ENCODE data around the gene EDN3. TPM values are rescaled to one million over a fixed set of nuclear protein-coding genes. Genes with fewer than 3 reads are reported as not detected.
"Not testable (repeated sequence)": the region's sequence is repeated elsewhere in the genome, so short reads cannot be mapped to it uniquely, and the experiment has no call there.

Gene EDN3
- total RNA-seq, 6 donors from 2014 or later: 0.27 to 3.2 (median 1.5) TPM; not detected in 2

DNA sequence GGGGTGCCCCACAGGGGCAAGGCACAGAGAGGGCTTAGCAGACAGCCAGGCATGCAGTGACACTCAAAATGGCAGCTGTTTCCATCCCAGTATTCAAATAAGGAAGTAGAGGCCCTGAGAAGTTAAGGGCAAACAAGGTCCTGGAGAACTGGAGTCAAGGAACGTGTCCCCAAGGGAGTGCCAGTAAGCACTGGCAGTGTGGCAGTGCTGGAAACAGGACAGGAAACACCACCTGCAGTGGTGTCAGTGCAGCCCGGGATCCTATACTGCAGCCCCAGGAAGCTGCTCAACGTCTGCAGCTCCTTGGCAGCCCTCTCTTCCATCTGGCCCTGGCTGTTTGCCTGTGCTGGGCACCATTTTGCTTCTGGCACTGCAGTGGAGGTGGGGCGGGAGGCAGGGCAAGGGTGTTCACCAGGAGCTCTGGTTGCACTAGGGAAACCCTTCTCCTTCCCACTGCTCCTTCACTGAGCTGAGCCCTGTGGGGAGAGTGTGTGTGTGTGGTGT lies 56.3 kb downstream of the EDN3 start:
- ATAC-seq (ENCODE audit: low FRiP score in 2 of 2) (no peak), DNase-seq (no peak)
- no peak overlapping the region for H3K27ac ChIP-seq
- no peaks in the 10 kb centered on the region for H3K27me3 ChIP-seq
- no peaks in the 10 kb centered on the region for H3K36me3 ChIP-seq
- H3K9me3 ChIP-seq: no peaks in the 10 kb centered on the region
- H3K4me3 ChIP-seq: no peak overlapping the region
- no peak for TF ChIP-seq EP300 (IDR thresholded peaks at IDR 0.05)
- TF ChIP-seq POLR2A (IDR thresholded peaks at IDR 0.05): no peak
- no peak for TF ChIP-seq POLR2AphosphoS5 (IDR thresholded peaks at IDR 0.05)
- no peak for TF ChIP-seq CTCF (IDR thresholded peaks at IDR 0.05)
- 50 to 52% methylated on average over 4 of the region's 4 CpGs for WGBS, 2 donors
- H3K4me1 ChIP-seq: no peaks in the 10 kb centered on the region

GRCh38 chr20:59358793-59359192 lies 58.4 kb downstream of the EDN3 start:
- H3K27me3 ChIP-seq; H3K4me1 ChIP-seq; H3K4me3 ChIP-seq; H3K36me3 ChIP-seq; ATAC-seq (ENCODE audit: low FRiP score in 2 of 2); H3K27ac ChIP-seq; H3K9me3 ChIP-seq; DNase-seq: not testable (repeated sequence)
- 50% methylated on average over 1 of the region's 9 CpGs; no CpG with 5 or more reads in 1 of the 2 donors for WGBS, 2 donors

GRCh38 chr20:59359906-59360725 lies 59.7 kb downstream of the EDN3 start:
- H3K36me3 ChIP-seq: no peaks in the 10 kb centered on the region
- no peaks in the 10 kb centered on the region for H3K4me1 ChIP-seq
- H3K4me3 ChIP-seq: no peak overlapping the region
- no peak overlapping the region for H3K27ac ChIP-seq
- no peak for TF ChIP-seq POLR2AphosphoS5 (IDR thresholded peaks at IDR 0.05)
- TF ChIP-seq CTCF (IDR thresholded peaks at IDR 0.05): no peak
- no peak for TF ChIP-seq POLR2A (IDR thresholded peaks at IDR 0.05)
- TF ChIP-seq EP300 (IDR thresholded peaks at IDR 0.05): no peak
- ATAC-seq (ENCODE audit: low FRiP score in 2 of 2): no peak
- 86 to 89% methylated on average over 15 of the region's 15 CpGs for WGBS, 2 donors
- H3K27me3 ChIP-seq: no peaks in the 10 kb centered on the region
- DNase-seq: no peak
- H3K9me3 ChIP-seq: no peaks in the 10 kb centered on the region

- Histone ChIP-seq H3K36me3 (no peaks in the 10 kb centered on the region), H3K27ac (no peak overlapping the region), H3K4me1 (no peaks in the 10 kb centered on the region), H3K9me3 (no peaks in the 10 kb centered on the region), H3K27me3 (no peaks in the 10 kb centered on the region), H3K4me3 (no peak overlapping the region)
- 89 to 91% methylated on average over 4 of the region's 4 CpGs for WGBS, 2 donors
- no peak for ATAC-seq (ENCODE audit: low FRiP score in 2 of 2)
- no peak for TF ChIP-seq POLR2A (IDR thresholded peaks at IDR 0.05)
- no peak for TF ChIP-seq POLR2AphosphoS5 (IDR thresholded peaks at IDR 0.05)
- TF ChIP-seq EP300 (IDR thresholded peaks at IDR 0.05): no peak
- TF ChIP-seq CTCF (IDR thresholded peaks at IDR 0.05): no peak
- DNase-seq: no peak
These were observed 60.5 kb downstream of the EDN3 start for GRCh38 chr20:59360934-59361333.

DNA sequence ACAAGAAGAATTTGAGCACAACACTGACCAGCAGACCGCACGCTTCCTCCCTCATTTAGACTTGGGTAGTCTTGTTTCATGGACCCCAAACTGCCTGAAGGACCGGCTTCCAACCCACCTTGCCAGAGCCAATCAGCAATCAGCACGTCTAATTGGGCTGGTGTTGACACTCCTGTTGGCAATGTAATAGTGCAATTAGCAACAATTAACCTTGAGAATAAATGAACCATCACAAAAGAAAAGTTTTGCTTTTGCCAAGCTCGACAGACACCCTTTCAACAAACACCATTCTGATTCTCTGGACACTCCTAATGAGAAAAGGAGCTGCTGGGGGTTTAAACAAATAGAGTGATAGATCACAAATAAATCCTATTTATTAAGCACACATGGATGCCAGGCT lies 61.0 kb downstream of the EDN3 start:
- 84% methylated on average over 5 of the region's 5 CpGs for WGBS, 2 donors
- ATAC-seq (ENCODE audit: low FRiP score in 2 of 2): no peak

More for the DNA sequence above, 61.0 kb downstream of the EDN3 start:
- Histone ChIP-seq H3K27me3 (no peaks in the 10 kb centered on the region), H3K36me3 (no peaks in the 10 kb centered on the region), H3K9me3 (no peaks in the 10 kb centered on the region), H3K27ac (no peak overlapping the region), H3K4me1 (no peaks in the 10 kb centered on the region), H3K4me3 (no peak overlapping the region)
- TF ChIP-seq EP300 (IDR thresholded peaks at IDR 0.05) (no peak), POLR2A (IDR thresholded peaks at IDR 0.05) (no peak), POLR2AphosphoS5 (IDR thresholded peaks at IDR 0.05) (no peak), CTCF (IDR thresholded peaks at IDR 0.05) (no peak)
- DNase-seq: no peak

Measured in upper lobe of left lung (tissue), 6 donors.